Ascending aorta (tissue), 2 donors: ENCODE data around the gene FCHSD1. TPM values are rescaled to one million over a fixed set of nuclear protein-coding genes. Genes with fewer than 3 reads are reported as not detected.

ENCODE experiments used
- DNase-seq, 2 donors: peaks; one replicate each; pipeline ENCODE4 v3.0.0-alpha.2; 2019; ENCODE audit warnings: low spot score in 2 of 2
- H3K27ac ChIP-seq, 2 donors: fragments of 200-600 bp; sonication (generic); one replicate each; pipeline ENCODE4 v1.5.1; 2016 to 2017; ENCODE audit warnings: mild to moderate bottlenecking in 1 of 2
- H3K27me3 ChIP-seq: fragments of 200-600 bp; sonication (generic); one replicate; pipeline ENCODE4 v1.5.1; 2017
- H3K36me3 ChIP-seq, 2 donors: fragments of 200-600 bp; sonication (generic); one replicate each; pipeline ENCODE4 v1.5.1; 2016
- H3K4me1 ChIP-seq, 2 donors: fragments of 200-600 bp; sonication (generic); one replicate each; pipeline ENCODE4 v1.5.1; 2016 to 2017; ENCODE audit warnings: mild to moderate bottlenecking in 1 of 2
- H3K4me3 ChIP-seq, 2 donors: fragments of 200-600 bp; sonication (generic); one replicate each; pipeline ENCODE4 v1.5.1; 2016 to 2017; ENCODE audit warnings: mild to moderate bottlenecking in 1 of 2
- H3K9me3 ChIP-seq, 2 donors: fragments of 200-600 bp; sonication (generic); one replicate each; pipeline ENCODE4 v1.5.1; 2016
- CTCF ChIP-seq, 3 experiments: fragments of 200-600 bp in 2 of 3; fragments of 450-650 bp in 1 of 3; sonication (generic) in 2 of 3; IDR thresholded peaks; one replicate each; pipeline ENCODE4 v1.5.1; 2016 to 2019; ENCODE audit warnings: antibody characterized with exemption in 3 of 3, mild to moderate bottlenecking in 1 of 3, moderate library complexity in 1 of 3
- intact Hi-C: fragments of 100-400 bp; cut with DNase I; formaldehyde crosslinking; loops from one replicate; pipeline ENCODE4 v1.15.1; 2023
- total RNA-seq: library from RNA; depleted of rRNA; stranded (reverse); fragments of >200 nt; gene quantifications from one replicate; pipeline ENCODE4 v1.1.0, GENCODE V29; 2016

Gene FCHSD1
- total RNA-seq, 1 donor from 2014 or later: 127 TPM

DNA sequence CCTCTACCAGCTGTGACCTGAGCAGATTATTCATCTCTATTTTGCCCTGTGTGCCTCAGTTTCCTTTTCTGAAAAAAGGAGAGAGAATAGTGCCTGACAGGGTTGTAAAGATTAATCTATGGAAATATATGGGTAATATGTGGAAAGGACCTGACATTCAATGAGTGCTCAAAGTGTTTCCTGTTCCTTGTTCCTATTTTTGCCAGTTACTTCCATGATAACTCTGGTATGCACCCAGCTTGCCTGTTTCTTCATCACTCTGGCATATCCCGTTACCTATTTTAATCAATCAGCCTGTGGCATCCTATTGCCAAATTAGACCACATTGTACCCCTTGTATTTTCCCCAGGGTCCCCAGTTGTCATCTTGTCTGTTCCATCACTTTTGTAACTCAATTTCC is 34.4 kb upstream of the FCHSD1 start:
- Histone ChIP-seq H3K4me3 (no peak overlapping the region), H3K36me3 (no peaks in the 10 kb centered on the region), H3K27me3 (no peaks in the 10 kb centered on the region), H3K4me1 (peaks cover 4 to 12% of the 10 kb centered on the region in 2 donors), H3K9me3 (no peaks in the 10 kb centered on the region), H3K27ac (no peak overlapping the region)
- intact Hi-C loops: no loop called here
- no peak for DNase-seq
- TF ChIP-seq CTCF (IDR thresholded peaks at IDR 0.05): no peak

DNA sequence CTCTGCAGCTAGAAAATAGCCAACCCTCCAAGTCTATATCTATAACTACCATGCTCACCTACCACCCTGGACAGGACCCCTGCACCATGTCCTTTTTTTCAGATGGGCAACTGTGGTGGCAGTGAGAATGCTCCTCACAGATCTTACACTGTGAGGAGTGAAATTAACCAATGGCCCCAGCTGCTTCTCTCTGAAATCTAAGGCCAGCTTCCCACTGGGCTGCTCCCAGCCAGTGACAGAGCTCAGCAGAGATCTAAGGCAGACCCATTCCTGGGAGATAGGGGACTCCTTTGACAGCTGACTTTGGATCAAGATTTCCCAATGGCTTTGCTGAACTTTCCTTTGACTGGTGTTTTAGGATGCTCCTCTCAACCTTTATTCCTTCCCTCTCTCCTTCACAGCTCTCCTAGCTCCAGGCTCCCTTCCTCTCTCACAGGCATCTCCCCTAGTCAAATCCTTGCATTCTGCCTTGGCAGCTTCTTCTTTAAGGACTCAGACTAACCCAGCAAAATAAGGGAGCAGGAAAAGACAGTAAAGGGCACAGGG is 32.5 kb upstream of the FCHSD1 start:
- TF ChIP-seq CTCF (IDR thresholded peaks at IDR 0.05): no peak

DNA sequence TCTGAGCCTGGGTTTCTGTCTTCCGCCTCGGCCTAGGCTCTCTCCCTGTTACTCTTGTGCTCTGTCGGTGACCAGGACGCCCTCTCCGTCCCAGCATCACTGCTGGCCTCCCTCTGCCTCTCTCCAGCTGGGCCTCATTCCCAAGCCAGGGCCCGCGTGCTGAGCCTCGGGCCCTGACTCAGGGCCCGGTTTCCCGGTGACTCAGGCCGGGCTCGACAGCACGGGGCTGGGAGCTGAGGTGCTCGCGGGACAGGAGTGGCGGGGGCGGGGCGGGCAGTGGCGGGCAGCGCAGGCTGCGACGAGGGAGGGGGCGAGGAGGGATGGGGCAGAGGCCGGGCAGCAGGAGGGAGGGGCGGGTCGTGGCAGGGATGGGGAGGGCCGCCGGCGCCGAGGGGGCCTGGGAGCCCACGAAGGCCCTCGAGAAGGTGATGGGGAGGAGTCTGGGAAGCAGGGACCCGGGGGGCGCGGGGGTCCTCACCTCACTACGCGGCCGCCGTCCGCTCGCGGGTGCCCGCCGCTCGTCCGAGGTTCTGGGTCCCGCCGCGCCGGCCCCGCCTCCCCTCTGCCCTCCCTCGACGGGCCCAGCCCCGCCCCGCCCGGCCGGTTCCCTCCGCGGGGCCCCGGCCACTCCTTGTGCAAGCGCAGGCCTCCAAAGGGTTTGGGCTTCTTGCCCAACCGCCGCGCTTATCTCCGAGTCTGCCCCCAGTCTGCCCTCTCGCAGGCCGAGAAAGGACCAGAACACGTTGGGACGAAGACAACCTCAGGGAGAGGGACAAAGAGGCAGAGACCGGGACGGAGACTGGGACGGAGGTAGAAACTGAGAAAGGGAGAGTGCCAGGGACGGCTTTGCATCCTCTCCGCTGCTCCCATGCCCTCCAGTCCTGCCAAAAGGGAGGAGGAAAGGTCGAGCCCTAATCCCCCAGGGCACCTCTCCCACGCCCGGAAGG is 30.8 kb upstream of the FCHSD1 start, which contains the start of gene ARAP3:
ARAP3 (minus strand) TSS at position 536 of the 947 bp plus-strand sequence. CDS start 1,744 bp downstream, outside the sequence.
- peak within 1 kb of the TSS; percentile 70 to 81 for H3K4me3 ChIP-seq
- peaks cover 4 to 17% of the 10 kb centered on the region in 2 donors for H3K4me1 ChIP-seq
- no peak for TF ChIP-seq CTCF (IDR thresholded peaks at IDR 0.05)
- peaks cover 0 to 5% of the 10 kb centered on the region in 2 donors for H3K36me3 ChIP-seq
- H3K27ac ChIP-seq: peak within 1 kb of the TSS; percentile 80 to 94
- peak; percentile 72 to 93 for DNase-seq
- intact Hi-C loops: no loop called here
- no peaks in the 10 kb centered on the region for H3K9me3 ChIP-seq
- no peaks in the 10 kb centered on the region for H3K27me3 ChIP-seq

More for the DNA sequence above, 32.5 kb upstream of the FCHSD1 start:
- Histone ChIP-seq H3K9me3 (no peaks in the 10 kb centered on the region), H3K36me3 (no peaks in the 10 kb centered on the region), H3K27me3 (no peaks in the 10 kb centered on the region), H3K27ac (peak overlapping the region in 1 of 2 donors; percentile 4), H3K4me1 (peaks cover 4 to 17% of the 10 kb centered on the region in 2 donors), H3K4me3 (no peak overlapping the region)
- no peak for DNase-seq
- intact Hi-C loops: no loop called here

DNA sequence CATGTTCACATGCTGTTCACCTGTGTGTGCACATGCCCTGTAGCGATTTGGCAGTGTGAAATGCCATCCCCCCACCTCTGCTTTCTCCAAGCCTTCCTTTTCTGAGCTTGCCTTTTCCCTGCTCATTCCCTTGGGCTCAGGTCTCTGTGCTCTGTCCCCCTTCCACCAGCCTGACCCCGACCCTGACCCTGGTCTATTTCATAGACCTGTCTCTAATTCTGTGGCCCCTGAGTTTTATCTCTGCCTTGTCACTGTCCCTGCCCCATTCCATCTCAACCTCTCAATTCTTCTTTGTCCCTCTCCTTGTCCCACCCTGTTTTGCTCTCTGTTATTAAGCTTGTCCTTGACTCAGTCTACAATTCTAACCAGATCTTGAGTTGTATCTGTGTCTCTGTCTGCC is 30.1 kb upstream of the FCHSD1 start:
- H3K4me3 ChIP-seq: peak overlapping the region; percentile 70 to 81
- H3K27me3 ChIP-seq: no peaks in the 10 kb centered on the region
- peaks cover 4 to 17% of the 10 kb centered on the region in 2 donors for H3K4me1 ChIP-seq
- no peak for TF ChIP-seq CTCF (IDR thresholded peaks at IDR 0.05)
- H3K9me3 ChIP-seq: no peaks in the 10 kb centered on the region
- peaks cover 0 to 5% of the 10 kb centered on the region in 2 donors for H3K36me3 ChIP-seq
- DNase-seq: no peak
- H3K27ac ChIP-seq: peak overlapping the region; percentile 80 to 94
- intact Hi-C loops: no loop called here

- Histone ChIP-seq H3K27me3 (no peaks in the 10 kb centered on the region), H3K27ac (peak overlapping the region; percentile 80 to 94), H3K4me1 (peaks cover 4 to 17% of the 10 kb centered on the region in 2 donors), H3K4me3 (peak overlapping the region in 1 of 2 donors; percentile 81), H3K9me3 (no peaks in the 10 kb centered on the region), H3K36me3 (peaks cover 0 to 5% of the 10 kb centered on the region in 2 donors)
- no peak for TF ChIP-seq CTCF (IDR thresholded peaks at IDR 0.05)
- no peak for DNase-seq
- intact Hi-C loops: no loop called here
Observed at GRCh38 chr5:141680751-141681201, 29.6 kb upstream of the FCHSD1 start.
